GM23248 (cell line): ENCODE results near the gene RBMS3. TPM values are rescaled to one million over a fixed set of nuclear protein-coding genes. Genes with fewer than 3 reads are reported as not detected.

Experiments used
- DNase-seq: peaks from one replicate; pipeline ENCODE4 v3.0.0-alpha.2; 2015
- H2AFZ ChIP-seq: fragments of 200-600 bp; sonication (generic); 2 replicates; pipeline ENCODE4 v1.6.1; 2016; ENCODE audit warnings: antibody characterized with exemption
- H3F3A ChIP-seq: fragments of 200-600 bp; sonication (generic); 2 replicates; pipeline ENCODE4 v1.6.1; 2016; ENCODE audit warnings: mild to moderate bottlenecking, antibody characterized with exemption, mixed run types; ENCODE audit not compliant: insufficient read depth
- H3K27ac ChIP-seq: fragments of 200-600 bp; sonication (generic); 2 replicates; pipeline ENCODE4 v1.5.1; 2016; ENCODE audit warnings: mild to moderate bottlenecking
- H3K27me3 ChIP-seq: fragments of 200-600 bp; sonication (generic); replicated peaks from 2 replicates; pipeline ENCODE4 v1.6.1; 2016; ENCODE audit warnings: mild to moderate bottlenecking; ENCODE audit not compliant: insufficient read depth
- H3K36me3 ChIP-seq: fragments of 200-600 bp; sonication (generic); 2 replicates; pipeline ENCODE4 v1.6.1; 2016; ENCODE audit warnings: low read depth, mild to moderate bottlenecking
- H3K4me1 ChIP-seq: fragments of 200-600 bp; sonication (generic); 2 replicates; pipeline ENCODE4 v1.6.1; 2016; ENCODE audit warnings: mild to moderate bottlenecking; ENCODE audit not compliant: insufficient read depth
- H3K4me2 ChIP-seq: fragments of 200-600 bp; sonication (generic); one replicate; pipeline ENCODE4 v1.6.1; 2016; ENCODE audit warnings: mild to moderate bottlenecking; ENCODE audit not compliant: unreplicated experiment
- H3K4me3 ChIP-seq: fragments of 200-600 bp; sonication (generic); 2 replicates; pipeline ENCODE4 v1.5.1; 2016; ENCODE audit warnings: mild to moderate bottlenecking
- H3K79me2 ChIP-seq: fragments of 200-600 bp; sonication (generic); 2 replicates; pipeline ENCODE4 v1.6.1; 2016; ENCODE audit warnings: mild to moderate bottlenecking; ENCODE audit not compliant: insufficient read depth
- H3K9ac ChIP-seq: fragments of 200-600 bp; sonication (generic); 2 replicates; pipeline ENCODE4 v1.6.1; 2016; ENCODE audit warnings: mild to moderate bottlenecking
- H3K9me2 ChIP-seq: fragments of 200-600 bp; sonication (generic); 2 replicates; pipeline ENCODE4 v1.6.1; 2016; ENCODE audit warnings: mixed run types, mild to moderate bottlenecking, moderate library complexity; ENCODE audit not compliant: insufficient read depth
- H3K9me3 ChIP-seq: fragments of 200-600 bp; sonication (generic); one replicate; pipeline ENCODE4 v1.6.1; 2017; ENCODE audit warnings: low read depth
- H4K20me1 ChIP-seq: fragments of 200-600 bp; sonication (generic); 2 replicates; pipeline ENCODE4 v1.6.0; 2016; ENCODE audit not compliant: insufficient read depth
- EZH2 ChIP-seq: fragments of 200-600 bp; sonication (generic); IDR thresholded peaks from 2 replicates; pipeline ENCODE4 v1.6.1; 2018; ENCODE audit warnings: antibody characterized with exemption, mild to moderate bottlenecking; ENCODE audit not compliant: insufficient read depth, poor library complexity, severe bottlenecking
- EZH2phosphoT487 ChIP-seq: fragments of 200-600 bp; sonication (generic); IDR thresholded peaks from 2 replicates; pipeline ENCODE4 v1.6.1; 2018; ENCODE audit warnings: antibody characterized with exemption, moderate library complexity, mild to moderate bottlenecking, low read depth; ENCODE audit not compliant: insufficient read depth
- WGBS, 2 experiments: methylation state at CpG; one replicate each; pipeline ENCODE4 v1.1.6; 2015 to 2017; ENCODE audit warnings: low lambda C conversion rate in 2 of 2, low coverage in 1 of 2; ENCODE audit errors: missing lambda C conversion rate in 2 of 2; 5-methylcytosine and 5-hydroxymethylcytosine counted together
- in situ Hi-C: fragments of 300-500 bp; cut with MboI; formaldehyde crosslinking; loops from 2 replicates; pipeline ENCODE4 v1.15.0; 2020
- polyA plus RNA-seq: library from polyadenylated mRNA; unstranded; fragments of >200 nt; fragmentation: Nextera tagmentation; extraction: Ambion mirVana; gene quantifications from 2 replicates; pipeline ENCODE4 v1.2.1, GENCODE V29; 2016
- total RNA-seq: library from RNA; depleted of rRNA; stranded (reverse); fragments of >200 nt; shearing (Covaris generic); gene quantifications from 2 replicates; pipeline ENCODE4 v1.2.3, GENCODE V29; 2014

The RBMS3 gene
- total and polyA plus RNA-seq, 2 experiments from 2014 or later: 40.0 to 94.3 TPM

DNA sequence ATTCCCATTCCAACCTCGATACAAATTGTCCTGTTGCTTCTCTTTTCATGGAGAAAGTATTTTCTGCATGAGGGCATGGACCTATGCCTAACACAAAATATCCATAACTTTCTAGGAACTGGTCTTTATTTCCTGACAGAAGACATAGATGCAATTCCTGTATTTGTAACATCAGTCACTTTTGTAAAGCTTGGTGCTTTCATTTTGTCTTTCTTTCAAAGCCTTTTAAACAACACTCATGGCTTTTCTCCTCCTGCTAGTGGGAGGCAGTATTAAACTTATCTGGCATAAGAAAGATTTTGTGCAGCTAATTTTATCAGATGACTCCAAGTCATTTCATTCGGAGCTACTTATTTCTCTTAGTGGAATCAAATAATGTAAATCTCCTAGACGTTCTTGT lies 616.0 kb downstream of the RBMS3 start:
- whole genome bisulfite sequencing, 2 experiments: 70 to 78% methylated on average over 3 of the region's 3 CpGs
- in situ Hi-C loops: no loop called here

DNA sequence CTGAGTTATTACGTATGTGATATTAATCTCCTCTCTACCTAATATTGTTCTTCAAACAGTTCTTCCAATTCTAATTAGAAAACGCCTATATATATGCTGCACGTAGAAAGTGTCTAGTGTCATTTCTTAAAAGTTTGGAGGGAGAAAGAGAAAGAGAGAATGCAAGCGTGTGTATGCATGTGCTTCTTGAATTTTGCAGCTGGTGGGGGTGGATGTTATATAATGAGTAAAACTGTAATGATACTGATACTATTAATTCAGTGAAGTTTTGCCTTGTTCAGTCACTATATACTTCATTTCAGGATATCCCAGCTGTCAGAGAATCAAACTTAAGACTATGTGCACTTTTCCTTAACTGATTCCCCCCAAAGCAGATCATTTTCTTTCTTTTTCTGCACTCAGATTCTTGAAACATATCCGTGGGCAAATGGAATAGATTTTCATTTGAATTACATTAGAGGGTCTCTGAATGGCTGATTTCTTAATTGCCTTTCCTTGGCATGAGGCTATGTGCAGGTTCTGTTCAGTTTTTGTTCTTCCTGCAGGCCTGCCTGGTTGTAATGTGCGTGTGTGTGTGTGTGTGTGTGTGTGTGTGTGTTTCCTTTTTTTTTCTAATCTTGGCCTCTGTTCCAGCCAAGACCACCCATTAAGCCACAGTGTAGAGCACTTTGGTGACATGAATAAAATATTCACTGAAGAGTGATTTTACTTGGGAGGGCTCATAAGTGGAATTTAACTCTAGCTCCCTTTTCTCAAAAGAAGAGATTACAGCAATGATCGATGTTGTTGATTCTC lies 617.5 kb downstream of the RBMS3 start:
- Histone ChIP-seq H4K20me1 (no peaks in the 10 kb centered on the region), H3F3A (no peaks in the 10 kb centered on the region), H3K9me3 (no peaks in the 10 kb centered on the region), H2AFZ (no peak overlapping the region), H3K79me2 (no peaks in the 10 kb centered on the region), H3K36me3 (peaks cover 26% of the 10 kb centered on the region), H3K4me2 (no peak overlapping the region), H3K27ac (no peak overlapping the region), H3K9ac (no peak overlapping the region), H3K4me3 (no peak overlapping the region), H3K27me3 (no peaks in the 10 kb centered on the region), H3K9me2 (no peaks in the 10 kb centered on the region), H3K4me1 (no peaks in the 10 kb centered on the region)
- no peak for DNase-seq
- no peak for TF ChIP-seq EZH2phosphoT487
- no peak for TF ChIP-seq EZH2
- WGBS, 2 experiments: 74 to 78% methylated on average over 7 of the region's 7 CpGs
- in situ Hi-C loops: no loop called here

More for the DNA sequence above, 616.0 kb downstream of the RBMS3 start:
- Histone ChIP-seq H3K9ac (no peak overlapping the region), H3K36me3 (peaks cover 21% of the 10 kb centered on the region), H3K27me3 (no peaks in the 10 kb centered on the region), H3F3A (no peaks in the 10 kb centered on the region), H3K9me3 (no peaks in the 10 kb centered on the region), H3K27ac (no peak overlapping the region), H4K20me1 (no peaks in the 10 kb centered on the region), H3K4me1 (no peaks in the 10 kb centered on the region), H3K4me2 (no peak overlapping the region), H3K4me3 (no peak overlapping the region), H3K79me2 (no peaks in the 10 kb centered on the region), H3K9me2 (no peaks in the 10 kb centered on the region), H2AFZ (no peak overlapping the region)
- no peak for TF ChIP-seq EZH2
- no peak for TF ChIP-seq EZH2phosphoT487
- DNase-seq: no peak

DNA sequence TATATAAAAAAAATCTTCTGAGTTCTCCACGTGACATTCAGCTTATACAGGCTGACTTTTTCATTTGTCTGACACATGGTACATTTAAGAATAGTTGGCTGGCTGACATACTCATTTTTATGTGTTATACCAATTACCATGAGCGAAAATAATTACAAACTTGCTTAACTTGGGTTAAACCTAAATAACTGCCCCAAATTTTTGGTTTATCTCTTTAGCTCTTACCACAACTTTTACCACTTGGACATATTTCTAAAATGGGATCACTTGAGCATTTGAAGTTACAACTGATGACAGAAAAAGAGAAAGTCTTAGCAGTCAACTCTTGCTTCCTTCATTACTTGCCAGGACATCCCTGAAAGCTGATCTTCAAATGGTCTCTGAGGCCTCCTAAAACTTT lies 618.1 kb downstream of the RBMS3 start:
- no peak overlapping the region for H3K27ac ChIP-seq
- H4K20me1 ChIP-seq: no peaks in the 10 kb centered on the region
- no peak overlapping the region for H3K4me3 ChIP-seq
- no peak overlapping the region for H3K4me2 ChIP-seq
- TF ChIP-seq EZH2: no peak
- TF ChIP-seq EZH2phosphoT487: no peak
- H3K27me3 ChIP-seq: no peaks in the 10 kb centered on the region
- H3K4me1 ChIP-seq: no peaks in the 10 kb centered on the region
- in situ Hi-C loops: no loop called here
- no peaks in the 10 kb centered on the region for H3F3A ChIP-seq
- no peak overlapping the region for H2AFZ ChIP-seq
- H3K36me3 ChIP-seq: peaks cover 27% of the 10 kb centered on the region
- no peaks in the 10 kb centered on the region for H3K9me2 ChIP-seq
- WGBS, 2 experiments: 96 to 100% methylated on average over 2 of the region's 2 CpGs
- H3K79me2 ChIP-seq: no peaks in the 10 kb centered on the region
- DNase-seq: no peak
- H3K9ac ChIP-seq: no peak overlapping the region
- H3K9me3 ChIP-seq: no peaks in the 10 kb centered on the region

DNA sequence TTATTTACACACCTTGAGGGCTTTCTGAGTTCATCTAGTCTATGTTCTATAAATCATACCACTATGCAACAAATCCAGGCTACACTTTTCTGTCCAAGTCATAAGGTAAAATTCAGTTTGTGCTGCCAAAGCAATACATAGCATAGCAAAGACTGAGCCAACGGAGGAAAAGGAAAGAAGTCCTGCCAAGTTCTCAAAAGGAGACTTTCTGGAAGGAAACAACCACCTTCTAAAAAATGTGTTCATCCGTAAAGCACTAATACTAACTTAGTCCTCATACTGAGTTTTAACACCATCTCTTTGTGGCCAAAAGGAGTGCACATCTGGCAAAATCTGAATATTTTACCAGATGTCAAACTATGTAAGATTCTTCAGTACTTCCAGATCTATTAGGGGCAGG lies 620.2 kb downstream of the RBMS3 start:
- in situ Hi-C loops: no loop called here
- Histone ChIP-seq H3K79me2 (no peaks in the 10 kb centered on the region), H3K4me1 (no peaks in the 10 kb centered on the region), H4K20me1 (no peaks in the 10 kb centered on the region), H3K9ac (no peak overlapping the region), H3F3A (no peaks in the 10 kb centered on the region), H3K9me2 (no peaks in the 10 kb centered on the region), H3K27ac (no peak overlapping the region), H3K4me3 (no peak overlapping the region), H3K4me2 (no peak overlapping the region), H2AFZ (no peak overlapping the region), H3K9me3 (no peaks in the 10 kb centered on the region), H3K36me3 (peaks cover 27% of the 10 kb centered on the region), H3K27me3 (no peaks in the 10 kb centered on the region)
- 62 to 75% methylated on average over 2 of the region's 2 CpGs for whole genome bisulfite sequencing, 2 experiments
- DNase-seq: no peak
- TF ChIP-seq EZH2phosphoT487 (no peak), EZH2 (no peak)
